Upper lobe of left lung (tissue), 6 donors: ENCODE results near the gene SOWAHA. TPM values are rescaled to one million over a fixed set of nuclear protein-coding genes. Genes with fewer than 3 reads are reported as not detected.

Source experiments
- ATAC-seq, 2 donors: fragments of 200-7000 bp; cut with Tn5 transposase; one replicate each; pipeline ENCODE4 v1.9.1; 2022; ENCODE audit warnings: mild to moderate bottlenecking in 2 of 2, moderate library complexity in 2 of 2; ENCODE audit not compliant: low FRiP score in 2 of 2
- DNase-seq, 2 donors: peaks; one replicate each; pipeline ENCODE4 v3.0.0-alpha.2; 2019 to 2020
- H3K27ac ChIP-seq, 4 donors: fragments of 200-600 bp; sonication (generic); one replicate each; pipeline ENCODE4 v1.5.1; 2016 to 2019
- H3K27me3 ChIP-seq, 4 donors: fragments of 200-600 bp; sonication (generic); one replicate each; pipeline ENCODE4 v1.5.1; 2017 to 2019
- H3K36me3 ChIP-seq, 4 donors: fragments of 200-600 bp; sonication (generic); one replicate each; pipeline ENCODE4 v1.5.1; 2016 to 2019
- H3K4me1 ChIP-seq, 4 donors: fragments of 200-600 bp; sonication (generic); one replicate each; pipeline ENCODE4 v1.5.1; 2018 to 2019
- H3K4me3 ChIP-seq, 4 donors: fragments of 200-600 bp; sonication (generic); one replicate each; pipeline ENCODE4 v1.5.1; 2017 to 2019; ENCODE audit warnings: mild to moderate bottlenecking in 2 of 4, moderate library complexity in 1 of 4
- H3K9me3 ChIP-seq, 4 donors: fragments of 200-600 bp; sonication (generic); one replicate each; pipeline ENCODE4 v1.5.1; 2018 to 2019
- CTCF ChIP-seq, 6 experiments: fragments of 450-650 bp in 4 of 6; fragments of 200-600 bp in 2 of 6; sonication (generic) in 2 of 6; IDR thresholded peaks; one replicate each; pipeline ENCODE4 v1.5.1; 2016 to 2019; ENCODE audit warnings: antibody characterized with exemption in 6 of 6
- EP300 ChIP-seq, 4 donors: sonication (generic); formaldehyde crosslinking; IDR thresholded peaks; one replicate each; pipeline ENCODE4 v1.5.1; 2017; ENCODE audit warnings: antibody characterized with exemption in 4 of 4, control low read depth in 2 of 4
- POLR2A ChIP-seq, 4 donors: fragments of 450-650 bp; IDR thresholded peaks; one replicate each; pipeline ENCODE4 v1.5.1; 2016 to 2017; ENCODE audit warnings: antibody characterized with exemption in 4 of 4, mild to moderate bottlenecking in 2 of 4
- POLR2AphosphoS5 ChIP-seq, 2 donors: sonication (generic); formaldehyde crosslinking; IDR thresholded peaks; one replicate each; pipeline ENCODE4 v1.5.1; 2017; ENCODE audit warnings: antibody characterized with exemption in 2 of 2
- WGBS, 2 donors: methylation state at CpG; one replicate each; pipeline ENCODE4 v1.1.5; 2017 to 2018; 5-methylcytosine and 5-hydroxymethylcytosine counted together
- total RNA-seq, 6 donors: library from RNA; depleted of rRNA in 4 of 6; stranded (reverse); fragments of >200 nt in 4 of 6; gene quantifications; one replicate each; pipeline versions ENCODE4 v1.1.0 to v1.2.1, GENCODE V29; 2016 to 2021
- donor health status: DM: no; HTN: no; CAD: no; lungs with moderate emphysema.
- donor health status: DM: no; HTN: yes; CAD: no; lungs with severe emphysema.

SOWAHA gene
- total RNA-seq, result 1 to 10 TPM in 1 of 6 donors, under 1 TPM in 4, not detected in 1; 0.30 to 1.0 (median 0.55) TPM

- Histone ChIP-seq H3K9me3 (no peaks in the 10 kb centered on the region), H3K4me3 (peak within 1 kb of the TSS in 3 of 4 donors; percentile 43 to 48 (median 45)), H3K27me3 (peaks cover 0 to 36% (median 15%) of the 10 kb centered on the region in 4 donors), H3K27ac (no peak within 1 kb of the TSS), H3K4me1 (peaks cover 12 to 20% (median 15%) of the 10 kb centered on the region in 4 donors), H3K36me3 (no peaks in the 10 kb centered on the region)
- DNase-seq, result peak in 1 of 2 donors; percentile 86
- TF ChIP-seq EP300 (IDR thresholded peaks at IDR 0.05) (no peak), POLR2AphosphoS5 (IDR thresholded peaks at IDR 0.05) (no peak), CTCF (IDR thresholded peaks at IDR 0.05) (no peak), POLR2A (IDR thresholded peaks at IDR 0.05) (no peak)
- no peak for ATAC-seq
- 7 to 8% methylated on average over 16 to 24 of the region's 68 CpGs for WGBS, 2 donors
Measured at GRCh38 chr5:132812781-132813598, at the start of gene SOWAHA. Gene SOWAHA, plus strand, starts transcription at chr5:132813302. Its CDS starts 320 bp downstream, at chr5:132813622.

- peaks cover 11 to 18% (median 11%) of the 10 kb centered on the region in 4 donors for H3K4me1 ChIP-seq
- no peaks in the 10 kb centered on the region for H3K9me3 ChIP-seq
- H3K27me3 ChIP-seq, result no peaks in the 10 kb centered on the region
- peaks cover 13 to 62% (median 49%) of the 10 kb centered on the region in 4 donors for H3K36me3 ChIP-seq
- H3K4me3 ChIP-seq, result no peak overlapping the region
- no peak overlapping the region for H3K27ac ChIP-seq
- ATAC-seq (no peak), DNase-seq (peak in 1 of 2 donors; percentile 54)
- 94 to 100% methylated on average over 10 of the region's 10 CpGs for WGBS, 2 donors
- TF ChIP-seq POLR2AphosphoS5 (IDR thresholded peaks at IDR 0.05) (no peak), POLR2A (IDR thresholded peaks at IDR 0.05) (no peak), EP300 (IDR thresholded peaks at IDR 0.05) (no peak), CTCF (IDR thresholded peaks at IDR 0.05) (no peak)
Measured at GRCh38 chr5:132764051-132764450, 49.1 kb upstream of the SOWAHA start.

- Histone ChIP-seq H3K4me1 (peaks cover 11 to 18% (median 11%) of the 10 kb centered on the region in 4 donors), H3K9me3 (no peaks in the 10 kb centered on the region), H3K4me3 (no peak overlapping the region), H3K36me3 (peaks cover 13 to 55% (median 44%) of the 10 kb centered on the region in 4 donors), H3K27ac (no peak overlapping the region), H3K27me3 (no peaks in the 10 kb centered on the region)
- DNase-seq (no peak), ATAC-seq (no peak)
- no peak for TF ChIP-seq CTCF (IDR thresholded peaks at IDR 0.05)
- 94 to 96% methylated on average over 4 to 7 of the region's 7 CpGs for whole genome bisulfite sequencing, 2 donors
Measured at GRCh38 chr5:132764671-132765238, 48.3 kb upstream of the SOWAHA start.

- TF ChIP-seq POLR2A (IDR thresholded peaks at IDR 0.05), result no peak
- TF ChIP-seq POLR2AphosphoS5 (IDR thresholded peaks at IDR 0.05), result no peak
- no peak for TF ChIP-seq CTCF (IDR thresholded peaks at IDR 0.05)
- no peak for TF ChIP-seq EP300 (IDR thresholded peaks at IDR 0.05)
- Histone ChIP-seq H3K9me3 (no peaks in the 10 kb centered on the region), H3K27me3 (no peaks in the 10 kb centered on the region), H3K4me1 (peaks cover 11 to 18% (median 14%) of the 10 kb centered on the region in 4 donors), H3K4me3 (no peak overlapping the region), H3K27ac (no peak overlapping the region), H3K36me3 (peaks cover 11 to 48% (median 37%) of the 10 kb centered on the region in 4 donors)
- WGBS, 2 donors, result 60 to 82% methylated on average over 1 to 11 of the region's 12 CpGs
- ATAC-seq (no peak), DNase-seq (peak; percentile 5 to 50)
Measured at GRCh38 chr5:132765311-132766019, 47.6 kb upstream of the SOWAHA start.
